A549 (cell line): ENCODE data around the gene TRIM13. TPM values are rescaled to one million over a fixed set of nuclear protein-coding genes. Genes with fewer than 3 reads are reported as not detected.
A peak's percentile ranks its signal among the peaks of the same experiment; 100 is the strongest.

ENCODE experiments used
- ATAC-seq, 2 experiments: fragments of 200-7000 bp in 1 of 2; fragments of >200 bp in 1 of 2; cut with Nextera tagmentation in 1 of 2; cut with Tn5 transposase in 1 of 2; 3 replicates each; pipeline versions ENCODE4 v1.8.0 to v1.9.1; 2018 to 2020; ENCODE audit warnings: mild to moderate bottlenecking in 1 of 2, moderate library complexity in 1 of 2
- CTCF ChIA-PET: fragments of 300-600 bp; sonication (Branson Sonifier 250); formaldehyde crosslinking; extraction: SDS; loops from one replicate; lab custom pipeline; 2021; ENCODE audit warnings: antibody characterized with exemption, inconsistent platforms; lab: Yijun Ruan, JAX
- POLR2A ChIA-PET: fragments of 350-600 bp; formaldehyde crosslinking; extraction: SDS; loops from one replicate; lab custom pipeline; 2021; ENCODE audit warnings: antibody characterized with exemption, inconsistent platforms; lab: Yijun Ruan, JAX
- DNase-seq, 2 experiments: peaks; one replicate each; pipeline versions ENCODE4 v3.0.0 to v3.0.0-alpha.2; 2011 to 2016; ENCODE audit warnings: low read depth in 1 of 2, low spot score in 1 of 2
- FAIRE-seq: peaks from 2 replicates; lab custom pipeline; 2011; peaks lifted over from hg19 to GRCh38; lab: Jason Lieb, UNC
- H3K27ac ChIP-seq, 2 experiments: fragments of >200 bp; sonication (Bioruptor Twin); formaldehyde crosslinking; 3 replicates each; pipeline ENCODE4 v1.5.1; 2016 to 2017
- H3K4me1 ChIP-seq: fragments of >200 bp; sonication (Bioruptor Twin); formaldehyde crosslinking; 3 replicates; pipeline ENCODE4 v1.6.1; 2016
- H3K4me2 ChIP-seq: fragments of >200 bp; sonication (Bioruptor Twin); formaldehyde crosslinking; 3 replicates; pipeline ENCODE4 v1.6.1; 2016
- H3K4me3 ChIP-seq: fragments of >200 bp; sonication (Bioruptor Twin); formaldehyde crosslinking; 3 replicates; pipeline ENCODE4 v1.5.1; 2016
- H3K9me3 ChIP-seq: fragments of >200 bp; sonication (Bioruptor Twin); formaldehyde crosslinking; 3 replicates; pipeline ENCODE4 v1.6.1; 2016
- BCL3 ChIP-seq: fragments of >200 bp; sonication (Bioruptor Twin); formaldehyde crosslinking; IDR thresholded peaks from 3 replicates; pipeline ENCODE4 v1.6.1; 2016
- CBX2 ChIP-seq: fragments of 200-600 bp; sonication (generic); IDR thresholded peaks from 2 replicates; pipeline ENCODE4 v1.6.1; 2016; ENCODE audit warnings: low read depth, mild to moderate bottlenecking, borderline replicate concordance
- CBX8 ChIP-seq: fragments of 200-600 bp; sonication (generic); IDR thresholded peaks from 2 replicates; pipeline ENCODE4 v1.6.1; 2016
- CHD4 ChIP-seq: fragments of 200-600 bp; sonication (generic); IDR thresholded peaks from 2 replicates; pipeline ENCODE4 v1.6.1; 2016; ENCODE audit warnings: antibody characterized with exemption, mild to moderate bottlenecking, borderline replicate concordance
- EHF ChIP-seq: fragments of 250-450 bp; sonication (Bioruptor Pico); IDR thresholded peaks from 2 replicates; pipeline ENCODE4 v1.5.0; 2020; ENCODE audit warnings: mild to moderate bottlenecking
- ELK1 ChIP-seq: fragments of 150-350 bp; IDR thresholded peaks from 2 replicates; pipeline ENCODE4 v1.6.1; 2014; ENCODE audit warnings: low read depth, mild to moderate bottlenecking, low read length
- EP300 ChIP-seq, 2 experiments: fragments of >200 bp; sonication (Bioruptor Twin); formaldehyde crosslinking; IDR thresholded peaks; 2 replicates in 1 of 2; 3 replicates in 1 of 2; pipeline ENCODE4 v1.6.1; 2016 to 2017
- FOSL2 ChIP-seq, 2 experiments: fragments of 450-650 bp in 1 of 2; fragments of >200 bp in 1 of 2; sonication (Bioruptor Twin) in 1 of 2; formaldehyde crosslinking; IDR thresholded peaks; 2 replicates each; pipeline versions ENCODE4 v1.5.0 to v1.6.1; 2016 to 2020; ENCODE audit warnings: mild to moderate bottlenecking in 1 of 2, moderate library complexity in 1 of 2
- HDAC2 ChIP-seq: fragments of 200-600 bp; sonication (generic); IDR thresholded peaks from 2 replicates; pipeline ENCODE4 v1.6.1; 2016
- HEYL ChIP-seq: fragments of 250-450 bp; sonication (Bioruptor Pico); IDR thresholded peaks from 2 replicates; pipeline ENCODE4 v1.8.0; 2021; ENCODE audit warnings: mild to moderate bottlenecking, moderate library complexity
- HMGXB4 ChIP-seq: fragments of 250-450 bp; sonication (Bioruptor Pico); IDR thresholded peaks from 2 replicates; pipeline ENCODE4 v1.5.0; 2021; ENCODE audit warnings: mild to moderate bottlenecking, moderate library complexity, borderline replicate concordance
- HOXA7 ChIP-seq: fragments of 250-450 bp; sonication (Bioruptor Pico); IDR thresholded peaks from 2 replicates; pipeline ENCODE4 v1.5.0; 2020; ENCODE audit warnings: mild to moderate bottlenecking, moderate library complexity
- JUN ChIP-seq, 2 experiments: fragments of >200 bp; sonication (Bioruptor Twin); formaldehyde crosslinking; IDR thresholded peaks; 2 replicates in 1 of 2; 3 replicates in 1 of 2; pipeline ENCODE4 v1.6.1; 2016 to 2017
- KDM5A ChIP-seq: fragments of 200-600 bp; sonication (generic); IDR thresholded peaks from 2 replicates; pipeline ENCODE4 v1.6.1; 2016; ENCODE audit warnings: antibody characterized with exemption, mild to moderate bottlenecking
- MYC ChIP-seq: IDR thresholded peaks from 2 replicates; pipeline ENCODE4 v1.6.1; 2012; ENCODE audit warnings: mild to moderate bottlenecking, inconsistent platforms, low read length, improper control_type of control experiment, borderline replicate concordance
- NFE2L2 ChIP-seq: fragments of 150-350 bp; conservative IDR thresholded peaks from 2 replicates; pipeline ENCODE4 v1.6.1; 2014; ENCODE audit warnings: low read length
- RARB ChIP-seq: fragments of 250-450 bp; sonication (Bioruptor Pico); IDR thresholded peaks from 2 replicates; pipeline ENCODE4 v1.8.0; 2021; ENCODE audit warnings: mild to moderate bottlenecking, moderate library complexity
- RNF2 ChIP-seq: fragments of 200-600 bp; sonication (generic); IDR thresholded peaks from 2 replicates; pipeline ENCODE4 v1.6.1; 2016; ENCODE audit warnings: low read depth, mild to moderate bottlenecking, antibody characterized with exemption, moderate library complexity, borderline replicate concordance
- SMC3 ChIP-seq: fragments of >200 bp; sonication (Bioruptor Twin); formaldehyde crosslinking; IDR thresholded peaks from 3 replicates; pipeline ENCODE4 v1.6.1; 2018; ENCODE audit warnings: inconsistent platforms
- SREBF2 ChIP-seq: fragments of 450-650 bp; IDR thresholded peaks from 2 replicates; pipeline ENCODE4 v1.6.1; 2014; ENCODE audit warnings: mild to moderate bottlenecking, moderate library complexity
- ZC3H11A ChIP-seq: fragments of 450-650 bp; IDR thresholded peaks from 2 replicates; pipeline ENCODE4 v1.6.1; 2014; ENCODE audit warnings: antibody characterized with exemption, mild to moderate bottlenecking
- ZFP36 ChIP-seq: fragments of 450-650 bp; IDR thresholded peaks from 2 replicates; pipeline ENCODE4 v1.6.1; 2014; ENCODE audit warnings: borderline replicate concordance; ENCODE audit not compliant: partially characterized antibody
- ZNF302 ChIP-seq: fragments of 250-450 bp; sonication (Bioruptor Pico); IDR thresholded peaks from 2 replicates; pipeline ENCODE4 v1.9.0; 2021; ENCODE audit warnings: inconsistent platforms, mild to moderate bottlenecking, moderate library complexity
- ZSCAN20 ChIP-seq: fragments of 250-450 bp; sonication (Bioruptor Pico); IDR thresholded peaks from 2 replicates; pipeline ENCODE4 v1.8.0; 2022; ENCODE audit warnings: mild to moderate bottlenecking, moderate library complexity
- WGBS: methylation state at CpG from one replicate; pipeline ENCODE4 v1.1.6; 2017; ENCODE audit errors: missing lambda C conversion rate; 5-methylcytosine and 5-hydroxymethylcytosine counted together
- polyA plus RNA-seq, 4 experiments: library from polyadenylated mRNA; depleted of rRNA in 3 of 4; stranded (reverse); fragments of >200 nt; fragmentation: RNase III in 1 of 4; extraction: RNeasy Plus Mini Kit Qiagen cat#74134 plus additional on column Dnase treatment in 1 of 4; gene quantifications; 2 replicates in 3 of 4; 3 replicates in 1 of 4; pipeline ENCODE4 v1.2.3, GENCODE V29; 2011 to 2017
- TF ChIP-seq, protein P1 (sequence below): IDR thresholded peaks from 2 replicates; pipeline ENCODE4 v1.6.1; 2012
- TF ChIP-seq, protein P2 (sequence below): fragments of 450-650 bp; IDR thresholded peaks from 2 replicates; pipeline ENCODE4 v1.6.1; 2014; ENCODE audit warnings: antibody characterized with exemption
- TF ChIP-seq, protein P3 (sequence below): fragments of 200-600 bp; sonication (generic); IDR thresholded peaks from 2 replicates; pipeline ENCODE4 v1.6.1; 2016; ENCODE audit warnings: antibody characterized with exemption, mild to moderate bottlenecking, moderate library complexity

TRIM13 gene
- polyA plus RNA-seq, 2 of the 4 experiments (the other 2 are of a cell fraction): 10.9 to 22.4 TPM

GRCh38 chr13:49995625-49996101, 1.2 kb upstream of the TRIM13 start:
- ChIA-PET POLR2A (interaction anchor here (2.7 kb wide), 1 partner anchor 130 kb away, joined by 16 read pairs; no protein-coding TSS in a partner anchor), CTCF (interaction anchor here (0.6 kb wide), 1 partner anchor 536 kb away, joined by 3 read pairs; no protein-coding TSS in a partner anchor)

DNA sequence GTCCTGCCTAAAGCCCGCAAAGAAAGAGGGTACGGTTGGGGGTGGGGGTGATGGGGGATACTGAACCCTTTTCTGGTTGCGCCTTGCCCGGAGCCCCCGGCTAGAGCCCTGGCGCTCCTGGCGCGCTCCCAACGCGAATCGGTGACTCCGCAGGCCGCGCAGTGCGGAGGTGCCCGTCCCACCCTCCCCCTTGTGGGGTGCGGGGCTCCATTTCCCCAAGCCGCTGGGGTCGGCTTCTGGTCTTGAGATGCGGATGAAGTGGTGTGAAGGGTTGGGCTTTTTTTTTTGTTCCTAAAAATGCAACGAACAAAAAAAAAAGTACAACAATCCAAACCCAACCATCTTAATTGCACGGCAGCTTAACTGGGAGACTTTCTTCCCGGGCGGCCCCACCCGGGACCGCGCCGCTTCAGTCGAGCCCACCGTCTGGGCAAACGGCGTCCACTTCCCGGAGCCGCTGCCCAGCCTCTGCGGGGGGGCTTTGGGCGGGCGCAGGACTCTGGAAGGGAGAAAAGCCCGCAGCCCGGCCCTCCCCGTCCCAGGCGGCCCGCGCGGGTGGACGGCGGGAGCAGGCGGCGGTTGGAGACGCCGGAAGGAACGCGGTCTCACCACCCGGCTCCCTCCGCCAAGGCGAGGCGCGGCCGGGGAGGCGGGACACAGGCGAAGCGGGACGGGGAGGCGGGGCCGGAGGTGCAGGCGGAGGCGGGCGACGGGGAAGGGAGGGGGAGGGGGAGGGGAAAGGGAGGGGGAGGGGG, 504 bp upstream of the TRIM13 start:
- no peak for FAIRE-seq
- peak overlapping the region; percentile 99 to 100 for H3K27ac ChIP-seq
- H3K9me3 ChIP-seq: no peaks in the 10 kb centered on the region
- CTCF ChIA-PET: interaction anchor here (0.6 to 2.6 kb wide), 21 partner anchors 8 to 915 kb away, joined by 3 to 22 read pairs (median 4); partner anchors contain the start of genes KPNA3 and SPRYD7
- 2% methylated on average over 16 of the region's 68 CpGs for WGBS
- POLR2A ChIA-PET: interaction anchor here (0.7 to 2.7 kb wide), 15 partner anchors 10 to 915 kb away, joined by 3 to 36 read pairs (median 4); partner anchors contain the start of genes EBPL, KPNA3 and SPRYD7
- peak overlapping the region; percentile 74 for H3K4me3 ChIP-seq
- DNase-seq: peak; percentile 52 to 91
- peaks cover 23% of the 10 kb centered on the region for H3K4me1 ChIP-seq
- H3K4me2 ChIP-seq: peak overlapping the region; percentile 95
- ATAC-seq: peak; percentile 81 to 85
- TF ChIP-seq ELK1 (no peak), SMC3 (no peak), ZSCAN20 (CRISPR knock-in tag) (no peak), NFE2L2 (no peak), BCL3 (peak; percentile 65; the same call in 1 of the 3 replicates), CBX8 (no peak), ZFP36 (no peak), JUN (IDR thresholded peaks at IDR 0.05) (peak in 1 of 2 experiments; percentile 79; a peak in 3 of 5 replicates), HOXA7 (CRISPR knock-in tag) (no peak), RARB (CRISPR knock-in tag) (no peak), FOSL2 (IDR thresholded peaks at IDR 0.05) (no peak), FOSL2 (CRISPR knock-in tag; IDR thresholded peaks at IDR 0.05) (no peak)
- TF ChIP-seq, protein P1, sequence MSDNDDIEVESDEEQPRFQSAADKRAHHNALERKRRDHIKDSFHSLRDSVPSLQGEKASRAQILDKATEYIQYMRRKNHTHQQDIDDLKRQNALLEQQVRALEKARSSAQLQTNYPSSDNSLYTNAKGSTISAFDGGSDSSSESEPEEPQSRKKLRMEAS: 0 out of 2 replicates have a peak, but pooled peaks have one; percentile 23
- TF ChIP-seq, protein P2, sequence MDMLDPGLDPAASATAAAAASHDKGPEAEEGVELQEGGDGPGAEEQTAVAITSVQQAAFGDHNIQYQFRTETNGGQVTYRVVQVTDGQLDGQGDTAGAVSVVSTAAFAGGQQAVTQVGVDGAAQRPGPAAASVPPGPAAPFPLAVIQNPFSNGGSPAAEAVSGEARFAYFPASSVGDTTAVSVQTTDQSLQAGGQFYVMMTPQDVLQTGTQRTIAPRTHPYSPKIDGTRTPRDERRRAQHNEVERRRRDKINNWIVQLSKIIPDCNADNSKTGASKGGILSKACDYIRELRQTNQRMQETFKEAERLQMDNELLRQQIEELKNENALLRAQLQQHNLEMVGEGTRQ: no peak

More at GRCh38 chr13:49995625-49996101, 1.2 kb upstream of the TRIM13 start:
- FAIRE-seq (no peak), ATAC-seq (no peak), DNase-seq (no peak)
- H3K4me2 ChIP-seq: peak overlapping the region; percentile 95
- 72% methylated on average over 14 of the region's 14 CpGs for WGBS
- H3K4me1 ChIP-seq: peaks cover 18% of the 10 kb centered on the region
- H3K4me3 ChIP-seq: peak overlapping the region; percentile 74
- H3K9me3 ChIP-seq: no peaks in the 10 kb centered on the region
- peak overlapping the region; percentile 99 to 100 for H3K27ac ChIP-seq
- TF ChIP-seq HEYL (CRISPR knock-in tag) (no peak), EHF (CRISPR knock-in tag) (no peak), HDAC2 (no peak), ZNF302 (no peak), RNF2 (no peak), RARB (CRISPR knock-in tag) (no peak), MYC (no peak), SREBF2 (no peak), SMC3 (no peak), CBX2 (no peak), EP300 (IDR thresholded peaks at IDR 0.05) (no peak), KDM5A (no peak), CHD4 (no peak), HMGXB4 (CRISPR knock-in tag) (no peak), CBX8 (no peak), ZC3H11A (no peak)
- TF ChIP-seq, protein P3, sequence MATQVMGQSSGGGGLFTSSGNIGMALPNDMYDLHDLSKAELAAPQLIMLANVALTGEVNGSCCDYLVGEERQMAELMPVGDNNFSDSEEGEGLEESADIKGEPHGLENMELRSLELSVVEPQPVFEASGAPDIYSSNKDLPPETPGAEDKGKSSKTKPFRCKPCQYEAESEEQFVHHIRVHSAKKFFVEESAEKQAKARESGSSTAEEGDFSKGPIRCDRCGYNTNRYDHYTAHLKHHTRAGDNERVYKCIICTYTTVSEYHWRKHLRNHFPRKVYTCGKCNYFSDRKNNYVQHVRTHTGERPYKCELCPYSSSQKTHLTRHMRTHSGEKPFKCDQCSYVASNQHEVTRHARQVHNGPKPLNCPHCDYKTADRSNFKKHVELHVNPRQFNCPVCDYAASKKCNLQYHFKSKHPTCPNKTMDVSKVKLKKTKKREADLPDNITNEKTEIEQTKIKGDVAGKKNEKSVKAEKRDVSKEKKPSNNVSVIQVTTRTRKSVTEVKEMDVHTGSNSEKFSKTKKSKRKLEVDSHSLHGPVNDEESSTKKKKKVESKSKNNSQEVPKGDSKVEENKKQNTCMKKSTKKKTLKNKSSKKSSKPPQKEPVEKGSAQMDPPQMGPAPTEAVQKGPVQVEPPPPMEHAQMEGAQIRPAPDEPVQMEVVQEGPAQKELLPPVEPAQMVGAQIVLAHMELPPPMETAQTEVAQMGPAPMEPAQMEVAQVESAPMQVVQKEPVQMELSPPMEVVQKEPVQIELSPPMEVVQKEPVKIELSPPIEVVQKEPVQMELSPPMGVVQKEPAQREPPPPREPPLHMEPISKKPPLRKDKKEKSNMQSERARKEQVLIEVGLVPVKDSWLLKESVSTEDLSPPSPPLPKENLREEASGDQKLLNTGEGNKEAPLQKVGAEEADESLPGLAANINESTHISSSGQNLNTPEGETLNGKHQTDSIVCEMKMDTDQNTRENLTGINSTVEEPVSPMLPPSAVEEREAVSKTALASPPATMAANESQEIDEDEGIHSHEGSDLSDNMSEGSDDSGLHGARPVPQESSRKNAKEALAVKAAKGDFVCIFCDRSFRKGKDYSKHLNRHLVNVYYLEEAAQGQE: no peak
- TF ChIP-seq, protein P1: no peak
